IPS-NIHi11 (cell line): Measurements from ENCODE around the gene VPS51.

ENCODE experiments used
- DNase-seq: peaks from one replicate; pipeline ENCODE4 v3.0.0; 2012; ENCODE audit warnings: mixed read lengths, low spot score

VPS51 gene

DNA sequence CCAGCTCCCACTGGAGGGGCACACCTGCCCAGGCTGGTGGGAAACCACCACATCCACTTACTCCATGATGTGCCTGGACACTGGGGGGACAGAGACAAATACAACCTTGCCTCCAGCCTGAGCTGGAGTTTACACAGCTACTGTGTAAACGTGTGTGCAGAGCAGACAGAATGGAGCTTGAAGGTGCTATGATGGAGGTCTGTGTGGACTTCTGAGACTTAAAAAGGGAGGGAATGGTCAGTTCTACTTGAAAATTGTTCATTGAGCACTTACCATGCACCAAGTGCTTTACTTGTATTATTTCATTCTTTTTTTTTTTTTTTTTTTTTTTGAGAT, 23.4 kb upstream of the VPS51 start:
- DNase-seq = no peak

DNA sequence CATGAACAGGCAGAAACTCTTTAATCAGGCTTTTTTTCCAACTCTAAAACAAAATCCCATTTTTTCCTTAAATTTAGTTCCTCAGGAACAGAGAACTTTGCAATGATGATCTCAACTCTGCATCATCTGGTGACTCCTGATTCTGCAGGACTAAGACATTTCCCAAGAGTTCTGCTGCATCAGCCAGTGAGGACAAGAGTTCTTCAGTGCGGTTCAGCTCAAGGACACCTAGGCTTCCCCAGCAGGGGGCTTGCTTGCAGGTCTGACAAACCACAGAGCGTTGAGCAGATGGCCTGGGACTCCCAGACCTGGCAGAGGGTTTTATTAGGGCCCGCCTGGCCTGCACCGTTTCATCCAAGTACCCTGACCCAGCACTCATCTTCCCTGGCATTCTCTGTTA, 18.6 kb upstream of the VPS51 start:
- no peak for DNase-seq

DNA sequence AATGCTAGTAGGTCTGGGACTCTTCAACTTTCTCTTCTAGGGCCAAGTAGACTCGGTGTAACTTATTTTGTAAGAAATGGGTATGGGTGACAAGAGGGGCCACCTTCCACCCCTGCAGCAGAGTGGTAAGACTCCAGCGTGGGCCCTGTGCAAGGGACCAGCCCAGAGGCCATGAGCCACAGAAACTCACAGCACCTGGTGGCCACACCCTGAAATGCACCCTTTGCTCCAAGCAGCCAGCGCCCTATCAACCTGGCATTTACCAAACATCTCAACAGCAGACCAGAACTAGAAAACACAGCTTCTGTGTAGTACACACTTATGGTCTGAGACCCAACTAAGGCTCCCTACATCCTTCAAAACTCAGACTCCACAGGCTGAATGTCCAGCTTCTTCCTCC, 17.9 kb upstream of the VPS51 start:
- DNase-seq = peak; percentile 77

DNA sequence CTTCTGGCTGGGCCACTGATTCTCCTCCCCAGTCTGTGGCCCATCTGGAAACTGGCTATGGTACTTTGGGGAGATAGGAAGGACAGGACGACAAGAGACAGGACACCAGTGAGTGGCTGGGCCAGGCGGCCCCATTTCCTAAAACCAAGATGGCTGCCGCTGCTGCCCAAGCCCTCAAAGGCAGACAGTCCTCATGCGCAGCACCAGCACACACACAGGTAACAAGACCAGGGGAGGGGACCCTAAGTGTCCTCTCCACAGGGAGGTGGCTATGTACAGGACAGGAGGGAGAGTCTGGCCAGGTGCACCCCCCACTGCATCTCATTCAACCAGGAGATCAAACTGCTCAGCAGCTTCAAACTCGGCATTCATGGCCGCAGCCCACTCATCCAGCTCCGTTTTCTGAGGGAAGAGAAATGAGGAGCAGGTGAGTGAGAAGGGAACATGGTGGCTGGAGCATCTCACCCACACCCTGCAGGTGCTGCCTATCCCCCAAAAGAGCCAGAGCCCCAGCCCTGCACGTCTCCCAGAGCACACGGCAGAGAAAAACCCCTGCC, 17.1 kb upstream of the VPS51 start:
- no peak for DNase-seq

GRCh38 chr11:65083134-65083833, 12.7 kb upstream of the VPS51 start:
- no peak for DNase-seq

- peak; percentile 99 for DNase-seq
Measured at GRCh38 chr11:65083834-65084597, 12.0 kb upstream of the VPS51 start, which contains the start of the genes CDCA5 and ZFPL1. TSS of gene CDCA5 (minus strand) at chr11:65084040. CDS start at chr11:65083978, 62 bp downstream. TSS of gene ZFPL1 (plus strand) at chr11:65084222. CDS start at chr11:65084699, 477 bp downstream.

- DNase-seq = no peak
Measured at GRCh38 chr11:65084598-65085375, 11.2 kb upstream of the VPS51 start.

- DNase-seq = no peak
Measured at GRCh38 chr11:65085446-65085845, 10.6 kb upstream of the VPS51 start.

DNA sequence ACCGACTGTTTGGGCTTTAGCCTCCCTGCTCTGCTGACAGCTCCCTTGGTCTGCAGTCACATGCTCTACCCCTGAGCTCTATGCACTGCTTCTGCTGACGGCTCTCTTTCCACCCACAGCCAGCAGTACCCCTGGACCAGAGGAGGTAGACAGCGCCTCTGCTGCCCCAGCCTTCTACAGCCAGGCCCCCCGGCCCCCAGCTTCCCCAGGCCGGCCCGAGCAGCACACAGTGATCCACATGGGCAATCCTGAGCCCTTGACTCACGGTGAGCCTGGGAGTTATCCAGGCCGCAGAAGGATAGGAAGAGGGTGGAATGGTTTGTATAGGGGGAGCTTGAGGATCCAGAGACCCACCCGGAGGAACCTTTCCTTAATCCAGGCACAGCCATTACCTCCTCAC, 9.2 kb upstream of the VPS51 start:
- no peak for DNase-seq

DNA sequence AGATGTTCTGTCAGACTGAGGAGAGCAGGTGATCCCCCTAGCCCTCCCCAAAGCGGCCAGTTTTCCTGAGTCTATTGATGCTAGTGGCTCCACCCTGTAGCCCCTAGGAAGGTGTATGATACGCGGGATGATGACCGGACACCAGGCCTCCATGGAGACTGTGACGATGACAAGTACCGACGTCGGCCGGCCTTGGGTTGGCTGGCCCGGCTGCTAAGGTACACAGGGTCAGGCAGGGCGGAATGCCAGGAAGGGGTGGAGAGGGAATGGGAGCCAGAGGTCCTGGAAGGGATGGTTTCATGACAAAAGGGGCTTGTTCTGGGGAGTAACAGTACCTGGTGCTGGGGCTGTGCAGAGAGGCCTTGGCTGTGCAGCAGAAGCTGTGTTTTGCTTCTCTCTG, 8.8 kb upstream of the VPS51 start:
- no peak for DNase-seq

- no peak for DNase-seq
Measured at GRCh38 chr11:65087827-65088226, 8.2 kb upstream of the VPS51 start.

DNA sequence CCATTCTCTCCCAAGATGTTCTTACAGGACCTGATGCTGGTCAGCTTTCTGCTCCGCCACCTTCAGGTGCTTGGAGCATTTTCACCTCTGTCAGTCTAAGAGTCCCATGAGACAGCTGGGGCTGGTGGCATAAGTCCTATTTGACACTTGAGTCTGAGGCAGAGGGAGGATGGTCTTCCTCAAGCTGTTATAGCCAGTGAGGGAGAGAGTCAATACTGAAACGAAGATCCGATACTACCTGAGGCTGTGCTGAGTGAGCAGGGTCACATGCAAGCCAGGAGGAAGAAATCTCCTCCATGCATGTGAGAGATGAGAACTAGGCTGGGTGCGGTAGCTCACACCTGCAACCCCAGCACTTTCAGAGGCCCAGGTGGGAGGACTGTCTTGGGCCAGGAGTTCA, 6.4 kb upstream of the VPS51 start:
- DNase-seq = no peak

GRCh38 chr11:65090628-65091027, 5.4 kb upstream of the VPS51 start:
- no peak for DNase-seq

GRCh38 chr11:65095427-65095826, 587 bp upstream of the VPS51 start:
- DNase-seq = no peak

GRCh38 chr11:65096926-65097325, 912 bp downstream of the VPS51 start:
- no peak for DNase-seq

GRCh38 chr11:65100674-65101350, 4.8 kb downstream of the VPS51 start:
- DNase-seq = no peak

DNA sequence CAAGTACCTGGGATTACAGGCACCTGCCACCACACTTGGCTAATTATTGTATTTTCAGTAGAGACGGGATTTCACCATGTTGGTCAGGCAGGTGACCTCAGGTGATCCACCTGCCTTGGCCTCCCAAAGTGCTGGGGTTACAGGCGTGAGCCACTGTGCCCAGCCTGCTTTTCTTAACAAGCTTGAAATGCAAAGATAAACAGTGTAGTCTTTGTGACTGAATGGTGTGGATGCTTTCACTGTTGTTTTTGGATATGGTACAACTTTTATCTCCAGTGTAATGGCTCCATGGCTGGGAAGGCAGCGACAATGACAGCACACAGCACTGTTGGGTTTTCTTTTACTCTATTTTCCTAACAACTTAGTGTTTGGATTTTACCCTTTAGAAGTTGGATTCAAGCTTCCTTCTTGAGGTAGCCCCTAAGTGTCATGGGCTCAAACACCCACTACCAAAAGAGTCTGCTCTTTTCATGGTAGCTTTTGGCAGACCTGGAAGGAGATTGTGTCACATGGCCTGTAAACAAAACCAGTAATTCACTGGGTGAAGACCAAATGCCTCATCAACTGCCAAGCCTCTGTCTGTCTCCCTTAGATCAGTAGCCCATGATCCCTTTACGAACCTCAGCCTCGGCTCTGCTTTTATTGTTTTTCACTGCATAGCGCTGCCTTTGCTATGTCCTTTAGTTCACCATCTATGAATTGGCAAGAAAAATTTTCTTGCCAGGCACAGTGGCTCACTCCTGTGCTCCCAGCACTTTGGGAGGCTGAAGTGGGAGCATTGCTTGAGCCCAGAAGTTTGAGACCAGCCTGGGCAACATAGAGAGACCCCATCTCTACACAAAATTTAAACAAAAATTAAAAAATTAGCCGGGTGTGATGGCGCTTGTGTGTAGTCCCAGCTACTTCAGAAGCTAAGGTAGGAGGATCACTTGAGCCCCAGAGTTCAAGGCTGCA, 6.4 kb downstream of the VPS51 start:
- DNase-seq = no peak

- no peak for DNase-seq
Measured at GRCh38 chr11:65103476-65103875, 7.5 kb downstream of the VPS51 start.

DNA sequence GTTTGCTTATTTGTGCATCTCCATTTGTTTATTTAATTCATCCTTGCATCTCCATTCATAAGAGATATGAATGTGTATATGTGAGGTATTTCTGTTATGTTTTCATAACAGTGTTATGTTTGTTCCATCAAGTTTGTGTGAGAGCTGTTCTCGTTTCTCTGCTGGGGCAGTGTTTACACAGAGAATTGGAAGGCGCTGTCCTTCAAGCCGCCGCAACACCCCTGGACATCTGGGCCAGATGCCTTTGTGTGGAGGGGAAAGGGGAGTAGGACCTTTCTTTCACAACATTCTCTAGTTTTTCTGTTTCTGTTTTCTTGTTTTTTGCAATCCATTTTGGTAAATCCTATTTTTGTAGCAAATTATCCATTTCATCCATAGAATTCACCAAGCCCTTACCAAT, 8.6 kb downstream of the VPS51 start:
- DNase-seq = no peak

DNA sequence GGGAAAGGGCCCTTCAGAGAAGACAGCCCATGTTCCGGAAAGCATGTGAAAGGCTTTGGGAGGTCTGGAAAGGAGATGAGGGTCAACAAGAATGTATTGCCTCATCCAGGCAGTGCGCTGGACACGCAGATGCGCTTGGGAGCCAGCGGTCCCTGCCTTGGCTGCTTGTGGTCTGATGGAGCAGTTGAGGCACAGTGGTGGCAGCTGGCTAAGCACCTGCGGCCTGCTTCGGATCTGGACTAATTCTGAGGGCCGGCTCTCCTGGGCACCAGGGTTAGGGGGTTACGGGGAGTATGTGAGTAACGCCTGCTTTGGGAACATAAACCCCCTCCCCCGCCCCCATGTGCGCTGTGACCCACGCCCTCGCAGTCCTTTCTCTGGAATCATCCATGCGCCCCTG, 11.1 kb downstream of the VPS51 start:
- DNase-seq = no peak
